ENCODE data around the gene GAB3. TPM values are rescaled to one million over a fixed set of nuclear protein-coding genes. Genes with fewer than 3 reads are reported as not detected.

GAB3 gene
- total and polyA plus RNA-seq, 9 of the 15 experiments (the other 6 are each of a cell fraction or from before 2014, with no cell fraction given) = 16.1 to 31.4 (median 20.2) TPM

GRCh38 chrX:154751203-154751668, 359 bp upstream of the GAB3 start (continued):
- TF ChIP-seq, protein P1, sequence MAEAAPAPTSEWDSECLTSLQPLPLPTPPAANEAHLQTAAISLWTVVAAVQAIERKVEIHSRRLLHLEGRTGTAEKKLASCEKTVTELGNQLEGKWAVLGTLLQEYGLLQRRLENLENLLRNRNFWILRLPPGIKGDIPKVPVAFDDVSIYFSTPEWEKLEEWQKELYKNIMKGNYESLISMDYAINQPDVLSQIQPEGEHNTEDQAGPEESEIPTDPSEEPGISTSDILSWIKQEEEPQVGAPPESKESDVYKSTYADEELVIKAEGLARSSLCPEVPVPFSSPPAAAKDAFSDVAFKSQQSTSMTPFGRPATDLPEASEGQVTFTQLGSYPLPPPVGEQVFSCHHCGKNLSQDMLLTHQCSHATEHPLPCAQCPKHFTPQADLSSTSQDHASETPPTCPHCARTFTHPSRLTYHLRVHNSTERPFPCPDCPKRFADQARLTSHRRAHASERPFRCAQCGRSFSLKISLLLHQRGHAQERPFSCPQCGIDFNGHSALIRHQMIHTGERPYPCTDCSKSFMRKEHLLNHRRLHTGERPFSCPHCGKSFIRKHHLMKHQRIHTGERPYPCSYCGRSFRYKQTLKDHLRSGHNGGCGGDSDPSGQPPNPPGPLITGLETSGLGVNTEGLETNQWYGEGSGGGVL (CRISPR knock-in tag; IDR thresholded peaks at IDR 0.05) = no peak
- TF ChIP-seq ZNF384 (IDR thresholded peaks at IDR 0.05; ENCODE audit: low read depth, low read length) = no peak
- TF ChIP-seq, protein P2, sequence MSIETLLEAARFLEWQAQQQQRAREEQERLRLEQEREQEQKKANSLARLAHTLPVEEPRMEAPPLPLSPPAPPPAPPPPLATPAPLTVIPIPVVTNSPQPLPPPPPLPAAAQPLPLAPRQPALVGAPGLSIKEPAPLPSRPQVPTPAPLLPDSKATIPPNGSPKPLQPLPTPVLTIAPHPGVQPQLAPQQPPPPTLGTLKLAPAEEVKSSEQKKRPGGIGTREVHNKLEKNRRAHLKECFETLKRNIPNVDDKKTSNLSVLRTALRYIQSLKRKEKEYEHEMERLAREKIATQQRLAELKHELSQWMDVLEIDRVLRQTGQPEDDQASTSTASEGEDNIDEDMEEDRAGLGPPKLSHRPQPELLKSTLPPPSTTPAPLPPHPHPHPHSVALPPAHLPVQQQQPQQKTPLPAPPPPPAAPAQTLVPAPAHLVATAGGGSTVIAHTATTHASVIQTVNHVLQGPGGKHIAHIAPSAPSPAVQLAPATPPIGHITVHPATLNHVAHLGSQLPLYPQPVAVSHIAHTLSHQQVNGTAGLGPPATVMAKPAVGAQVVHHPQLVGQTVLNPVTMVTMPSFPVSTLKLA (conservative IDR thresholded peaks at IDR 0.05) = peak in 1 of 2 experiments; percentile 50; a peak in 1 of 4 replicates
- peak; percentile 66 for TF ChIP-seq POLR2A (conservative IDR thresholded peaks at IDR 0.05)
- peak; percentile 76 for TF ChIP-seq VEZF1 (CRISPR knock-in tag; IDR thresholded peaks at IDR 0.05)
- TF ChIP-seq, protein P3, sequence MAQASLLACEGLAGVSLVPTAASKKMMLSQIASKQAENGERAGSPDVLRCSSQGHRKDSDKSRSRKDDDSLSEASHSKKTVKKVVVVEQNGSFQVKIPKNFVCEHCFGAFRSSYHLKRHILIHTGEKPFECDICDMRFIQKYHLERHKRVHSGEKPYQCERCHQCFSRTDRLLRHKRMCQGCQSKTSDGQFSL (CRISPR knock-in tag; IDR thresholded peaks at IDR 0.05) = peak; percentile 90
- TF ChIP-seq, protein P3 (tag; IDR thresholded peaks at IDR 0.05) = peak in 1 of 2 experiments; percentile 64; a peak in 2 of 4 replicates
- 0 out of 2 replicates have a peak, but pooled peaks have one; percentile 50 for TF ChIP-seq NFRKB (IDR thresholded peaks at IDR 0.05; ENCODE audit: low read depth)
- no peak for TF ChIP-seq GATA2 (CRISPR knock-in tag; IDR thresholded peaks at IDR 0.05)
- peak; percentile 93 for TF ChIP-seq SPI1 (IDR thresholded peaks at IDR 0.05; ENCODE audit: borderline replicate concordance, low read depth, low read length)

Measured in K562 (cell line).